GM18951 (cell line): Measurements from ENCODE around the gene RFX8.

ENCODE experiments used
- POLR2A ChIP-seq: IDR thresholded peaks from 4 replicates; pipeline ENCODE4 v1.6.1; 2011; ENCODE audit warnings: mild to moderate bottlenecking; ENCODE audit not compliant: insufficient read length, insufficient read depth; ENCODE audit errors: extremely low read depth
- in situ Hi-C: fragments of 300-500 bp; cut with MboI; formaldehyde crosslinking; loops from one replicate; pipeline ENCODE4 v1.12.0; 2022; ENCODE audit warnings: low sequenced_read_pairs, mixed read lengths, inconsistent platforms; ENCODE audit not compliant: unreplicated experiment

RFX8 gene

GRCh38 chr2:101380376-101380775 lies 94.5 kb downstream of the RFX8 start:
- in situ Hi-C loops = no loop called here
- no peak for TF ChIP-seq POLR2A

- no peak for TF ChIP-seq POLR2A
- in situ Hi-C loops = no loop called here
Measured at GRCh38 chr2:101379091-101379490, 95.8 kb downstream of the RFX8 start.

- in situ Hi-C loops = no loop called here
Measured at GRCh38 chr2:101375653-101376052, 99.3 kb downstream of the RFX8 start.

GRCh38 chr2:101374821-101375561 lies 99.9 kb downstream of the RFX8 start:
- in situ Hi-C loops = no loop called here
- no peak for TF ChIP-seq POLR2A

More at GRCh38 chr2:101375653-101376052, 99.3 kb downstream of the RFX8 start:
- no peak for TF ChIP-seq POLR2A

- in situ Hi-C loops = no loop called here
- TF ChIP-seq POLR2A = no peak
Measured at GRCh38 chr2:101372792-101373191, 102.1 kb downstream of the RFX8 start.

GRCh38 chr2:101371636-101372035 lies 103.3 kb downstream of the RFX8 start:
- TF ChIP-seq POLR2A = no peak
- in situ Hi-C loops = no loop called here

- TF ChIP-seq POLR2A = no peak
- in situ Hi-C loops = no loop called here
Measured at GRCh38 chr2:101369100-101369499, 105.8 kb downstream of the RFX8 start.

- no peak for TF ChIP-seq POLR2A
- in situ Hi-C loops = no loop called here
Measured at GRCh38 chr2:101368376-101368775, 106.5 kb downstream of the RFX8 start.

- in situ Hi-C loops = no loop called here
- TF ChIP-seq POLR2A = no peak
Measured at GRCh38 chr2:101367508-101367907, 107.4 kb downstream of the RFX8 start.

GRCh38 chr2:101364878-101365277 lies 110.0 kb downstream of the RFX8 start:
- in situ Hi-C loops = no loop called here
- no peak for TF ChIP-seq POLR2A

- no peak for TF ChIP-seq POLR2A
- in situ Hi-C loops = no loop called here
Measured at GRCh38 chr2:101362777-101363176, 112.1 kb downstream of the RFX8 start.

- in situ Hi-C loops = no loop called here
- TF ChIP-seq POLR2A = no peak
Measured at GRCh38 chr2:101362316-101362715, 112.6 kb downstream of the RFX8 start.

- in situ Hi-C loops = no loop called here
- no peak for TF ChIP-seq POLR2A
Measured at GRCh38 chr2:101361522-101361921, 113.4 kb downstream of the RFX8 start.

GRCh38 chr2:101361121-101361520 lies 113.8 kb downstream of the RFX8 start:
- TF ChIP-seq POLR2A = no peak
- in situ Hi-C loops = no loop called here

- in situ Hi-C loops = no loop called here
- TF ChIP-seq POLR2A = no peak
Measured at GRCh38 chr2:101360232-101360631, 114.7 kb downstream of the RFX8 start.

GRCh38 chr2:101359410-101359954 lies 115.4 kb downstream of the RFX8 start:
- in situ Hi-C loops = no loop called here
- no peak for TF ChIP-seq POLR2A
